OCI-LY3 (cell line): ENCODE data around the gene CCNI.
"Not testable (repeated sequence)": the region's sequence is repeated elsewhere in the genome, so short reads cannot be mapped to it uniquely, and the experiment has no call there.

ENCODE experiments used
- EZH2phosphoT487 ChIP-seq: fragments of 200-600 bp; shearing (Covaris generic); IDR thresholded peaks from 2 replicates; pipeline ENCODE4 v1.6.1; 2018; ENCODE audit warnings: antibody characterized with exemption, mixed run types, low read depth
- TF ChIP-seq, protein P1 (sequence below): fragments of 200-600, 300-600 bp; sonication (generic); IDR thresholded peaks from 2 replicates; pipeline ENCODE4 v1.5.1; 2014; ENCODE audit warnings: antibody characterized with exemption, low read length, low read depth

DNA sequence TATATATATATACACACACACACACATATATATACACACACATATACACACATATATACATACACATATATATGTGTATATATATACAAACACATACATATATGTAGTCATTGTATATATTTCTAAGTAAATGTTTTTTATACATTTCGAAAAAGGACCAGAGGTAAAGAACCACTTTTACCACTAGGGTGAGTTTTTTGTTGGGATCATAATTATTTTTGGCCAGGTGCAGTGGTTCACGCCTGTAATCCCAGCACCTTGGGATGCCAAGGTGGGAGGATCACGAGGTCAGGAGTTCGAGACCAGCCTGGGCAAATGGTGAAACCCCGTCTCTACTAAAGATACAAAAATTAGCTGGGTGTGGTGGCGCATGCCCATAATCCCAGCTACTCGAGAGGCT lies 46.0 kb downstream of the CCNI start:
- TF ChIP-seq, protein P1, sequence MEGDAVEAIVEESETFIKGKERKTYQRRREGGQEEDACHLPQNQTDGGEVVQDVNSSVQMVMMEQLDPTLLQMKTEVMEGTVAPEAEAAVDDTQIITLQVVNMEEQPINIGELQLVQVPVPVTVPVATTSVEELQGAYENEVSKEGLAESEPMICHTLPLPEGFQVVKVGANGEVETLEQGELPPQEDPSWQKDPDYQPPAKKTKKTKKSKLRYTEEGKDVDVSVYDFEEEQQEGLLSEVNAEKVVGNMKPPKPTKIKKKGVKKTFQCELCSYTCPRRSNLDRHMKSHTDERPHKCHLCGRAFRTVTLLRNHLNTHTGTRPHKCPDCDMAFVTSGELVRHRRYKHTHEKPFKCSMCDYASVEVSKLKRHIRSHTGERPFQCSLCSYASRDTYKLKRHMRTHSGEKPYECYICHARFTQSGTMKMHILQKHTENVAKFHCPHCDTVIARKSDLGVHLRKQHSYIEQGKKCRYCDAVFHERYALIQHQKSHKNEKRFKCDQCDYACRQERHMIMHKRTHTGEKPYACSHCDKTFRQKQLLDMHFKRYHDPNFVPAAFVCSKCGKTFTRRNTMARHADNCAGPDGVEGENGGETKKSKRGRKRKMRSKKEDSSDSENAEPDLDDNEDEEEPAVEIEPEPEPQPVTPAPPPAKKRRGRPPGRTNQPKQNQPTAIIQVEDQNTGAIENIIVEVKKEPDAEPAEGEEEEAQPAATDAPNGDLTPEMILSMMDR, result not testable (repeated sequence)
- not testable (repeated sequence) for TF ChIP-seq EZH2phosphoT487
